RWPE1 (cell line): ENCODE data around the gene MXD1.

Experiments used
- CTCF ChIA-PET: fragments of 350-600 bp; sonication (Branson Sonifier 250); formaldehyde crosslinking; extraction: SDS; loops from one replicate; lab custom pipeline; 2021; lab: Yijun Ruan, JAX
- POLR2A ChIA-PET: fragments of 400-600 bp; formaldehyde crosslinking; extraction: SDS; loops from one replicate; lab custom pipeline; 2020; ENCODE audit warnings: antibody characterized with exemption; ENCODE audit not compliant: low non-redundant PET; lab: Yijun Ruan, JAX
- DNase-seq: peaks from one replicate; pipeline ENCODE4 v3.0.0; 2012; ENCODE audit warnings: low spot score
- H3K27ac ChIP-seq: fragments of 450-650 bp; 2 replicates; pipeline ENCODE4 v1.5.1; 2017
- TF ChIP-seq, protein P1 (sequence below): fragments of 450-650 bp; conservative IDR thresholded peaks from 2 replicates; pipeline ENCODE4 v1.5.1; 2017; ENCODE audit warnings: low read depth, mild to moderate bottlenecking

Gene MXD1

DNA sequence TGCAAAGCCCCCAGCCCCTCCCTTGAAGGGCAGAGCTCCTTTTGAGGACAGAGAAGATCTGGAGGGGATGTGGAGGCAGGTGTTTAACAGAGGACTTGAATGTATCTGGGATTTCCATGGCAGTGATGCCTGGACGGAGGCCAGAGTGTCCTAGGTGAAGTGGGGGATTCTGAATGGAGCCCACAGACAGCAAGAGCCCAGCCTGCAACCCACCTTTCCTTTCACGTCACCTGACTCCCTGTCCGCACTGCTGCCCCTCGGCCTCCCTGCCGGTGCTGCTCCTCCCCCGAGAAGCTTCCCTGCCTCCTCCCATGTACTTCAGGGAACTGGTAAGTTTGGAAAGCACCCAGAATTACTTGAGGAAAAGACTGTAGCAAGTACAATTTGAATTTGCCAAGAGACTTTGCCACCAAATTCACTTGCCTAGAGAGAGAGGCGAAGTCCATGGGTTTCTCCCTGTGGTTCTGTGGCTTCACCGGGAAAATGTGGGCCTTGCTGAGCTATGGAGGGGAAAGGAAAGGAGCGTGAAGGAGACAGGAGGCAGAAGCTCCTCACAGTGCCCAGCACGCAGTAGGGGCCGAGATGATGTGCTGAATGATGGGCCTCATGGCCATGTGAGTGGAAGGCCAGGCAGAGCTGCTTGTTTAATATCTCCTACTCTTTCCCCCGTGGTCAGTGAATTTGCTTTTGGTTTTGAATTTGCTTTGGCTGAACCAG is 60.4 kb downstream of the MXD1 start:
- DNase-seq, result no peak
- POLR2A ChIA-PET, result no interaction called here
- CTCF ChIA-PET, result no interaction called here
- no peak overlapping the region for H3K27ac ChIP-seq
- TF ChIP-seq, protein P1, sequence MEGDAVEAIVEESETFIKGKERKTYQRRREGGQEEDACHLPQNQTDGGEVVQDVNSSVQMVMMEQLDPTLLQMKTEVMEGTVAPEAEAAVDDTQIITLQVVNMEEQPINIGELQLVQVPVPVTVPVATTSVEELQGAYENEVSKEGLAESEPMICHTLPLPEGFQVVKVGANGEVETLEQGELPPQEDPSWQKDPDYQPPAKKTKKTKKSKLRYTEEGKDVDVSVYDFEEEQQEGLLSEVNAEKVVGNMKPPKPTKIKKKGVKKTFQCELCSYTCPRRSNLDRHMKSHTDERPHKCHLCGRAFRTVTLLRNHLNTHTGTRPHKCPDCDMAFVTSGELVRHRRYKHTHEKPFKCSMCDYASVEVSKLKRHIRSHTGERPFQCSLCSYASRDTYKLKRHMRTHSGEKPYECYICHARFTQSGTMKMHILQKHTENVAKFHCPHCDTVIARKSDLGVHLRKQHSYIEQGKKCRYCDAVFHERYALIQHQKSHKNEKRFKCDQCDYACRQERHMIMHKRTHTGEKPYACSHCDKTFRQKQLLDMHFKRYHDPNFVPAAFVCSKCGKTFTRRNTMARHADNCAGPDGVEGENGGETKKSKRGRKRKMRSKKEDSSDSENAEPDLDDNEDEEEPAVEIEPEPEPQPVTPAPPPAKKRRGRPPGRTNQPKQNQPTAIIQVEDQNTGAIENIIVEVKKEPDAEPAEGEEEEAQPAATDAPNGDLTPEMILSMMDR, result no peak

DNA sequence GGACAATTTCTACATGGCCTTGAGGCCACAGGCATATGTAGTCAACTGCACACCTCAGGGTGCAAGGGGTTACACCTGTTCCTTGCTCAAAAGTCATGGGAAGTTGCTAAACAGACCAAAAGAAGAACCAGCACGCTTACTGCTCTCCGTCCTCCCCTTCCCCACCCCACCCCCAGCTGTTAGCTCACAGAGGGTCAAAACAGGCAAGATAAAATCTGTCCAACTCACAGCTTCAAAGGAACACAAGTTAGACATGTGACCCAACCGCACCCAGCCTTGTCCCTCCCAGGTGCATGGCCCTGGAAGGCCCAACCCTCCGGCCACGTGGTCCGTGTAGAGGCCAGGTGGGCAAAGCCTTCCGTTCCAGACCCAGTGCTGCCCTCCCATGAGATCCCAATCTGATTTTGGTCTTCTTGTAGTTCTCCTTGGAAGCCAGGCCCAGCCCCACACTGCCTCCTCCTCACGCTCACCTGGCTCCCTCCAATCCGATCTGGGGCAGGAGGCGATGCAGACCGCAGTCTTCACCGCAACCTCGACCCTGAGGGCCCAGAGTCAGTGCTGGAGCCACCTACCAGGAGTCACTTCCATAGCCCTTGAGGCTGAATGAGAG is 61.0 kb downstream of the MXD1 start:
- DNase-seq, result no peak
- POLR2A ChIA-PET, result no interaction called here
- TF ChIP-seq, protein P1, result no peak
- H3K27ac ChIP-seq, result no peak overlapping the region
- CTCF ChIA-PET, result no interaction called here

DNA sequence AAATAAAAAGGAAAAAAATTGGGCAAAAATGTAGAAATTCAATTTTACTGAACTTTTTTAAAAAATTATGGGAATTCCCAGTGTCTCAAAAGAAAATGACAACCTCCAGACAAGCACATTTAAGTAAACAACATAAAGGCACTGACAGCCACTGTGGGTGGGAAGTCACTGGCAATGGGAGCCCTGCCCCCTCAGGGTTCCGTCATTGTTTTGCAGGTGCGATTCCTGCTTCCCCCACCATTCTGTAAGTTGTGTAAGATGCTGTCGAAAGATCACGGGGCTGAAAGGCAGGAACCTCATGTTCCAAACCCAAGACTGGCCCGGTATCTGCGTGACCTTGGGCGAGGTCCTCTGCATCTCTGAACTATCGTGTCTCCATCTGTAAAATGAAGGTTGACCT is 62.3 kb downstream of the MXD1 start:
- POLR2A ChIA-PET, result no interaction called here
- H3K27ac ChIP-seq, result no peak overlapping the region
- CTCF ChIA-PET, result interaction anchor here (0.7 kb wide), 1 partner anchor 442 kb away, joined by 3 read pairs; no protein-coding TSS in a partner anchor
- no peak for DNase-seq
- TF ChIP-seq, protein P1, result no peak

DNA sequence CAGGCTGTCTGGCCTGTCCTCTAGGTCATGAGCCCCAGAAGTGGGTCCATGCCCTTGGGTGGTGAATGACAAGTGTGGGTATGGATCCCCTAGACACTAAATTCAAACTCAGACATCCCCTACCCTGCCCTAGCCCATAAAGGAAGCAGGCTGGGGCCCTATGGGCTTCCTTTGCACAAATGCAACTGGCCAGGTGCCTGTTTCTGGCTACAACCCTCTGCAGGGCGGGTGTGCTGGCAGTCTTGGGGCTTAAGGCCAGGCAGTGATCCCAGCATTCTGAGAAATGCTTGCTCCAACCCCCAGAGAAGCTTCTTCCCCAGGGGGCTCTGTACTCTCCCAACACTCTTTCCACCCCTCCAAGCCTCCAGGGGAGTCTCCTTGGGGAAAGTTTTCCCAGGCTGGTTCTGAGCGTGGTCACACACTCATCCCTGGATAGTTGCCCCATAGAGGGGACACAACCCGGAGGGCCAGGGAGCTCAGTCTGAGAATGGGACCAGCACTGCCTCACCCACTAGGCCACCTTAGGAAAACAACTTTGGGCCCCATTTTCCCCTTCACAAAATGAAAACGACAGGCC is 63.1 kb downstream of the MXD1 start:
- DNase-seq, result no peak
- no peak overlapping the region for H3K27ac ChIP-seq
- TF ChIP-seq, protein P1, result no peak
- ChIA-PET POLR2A (no interaction called here), CTCF (no interaction called here)

DNA sequence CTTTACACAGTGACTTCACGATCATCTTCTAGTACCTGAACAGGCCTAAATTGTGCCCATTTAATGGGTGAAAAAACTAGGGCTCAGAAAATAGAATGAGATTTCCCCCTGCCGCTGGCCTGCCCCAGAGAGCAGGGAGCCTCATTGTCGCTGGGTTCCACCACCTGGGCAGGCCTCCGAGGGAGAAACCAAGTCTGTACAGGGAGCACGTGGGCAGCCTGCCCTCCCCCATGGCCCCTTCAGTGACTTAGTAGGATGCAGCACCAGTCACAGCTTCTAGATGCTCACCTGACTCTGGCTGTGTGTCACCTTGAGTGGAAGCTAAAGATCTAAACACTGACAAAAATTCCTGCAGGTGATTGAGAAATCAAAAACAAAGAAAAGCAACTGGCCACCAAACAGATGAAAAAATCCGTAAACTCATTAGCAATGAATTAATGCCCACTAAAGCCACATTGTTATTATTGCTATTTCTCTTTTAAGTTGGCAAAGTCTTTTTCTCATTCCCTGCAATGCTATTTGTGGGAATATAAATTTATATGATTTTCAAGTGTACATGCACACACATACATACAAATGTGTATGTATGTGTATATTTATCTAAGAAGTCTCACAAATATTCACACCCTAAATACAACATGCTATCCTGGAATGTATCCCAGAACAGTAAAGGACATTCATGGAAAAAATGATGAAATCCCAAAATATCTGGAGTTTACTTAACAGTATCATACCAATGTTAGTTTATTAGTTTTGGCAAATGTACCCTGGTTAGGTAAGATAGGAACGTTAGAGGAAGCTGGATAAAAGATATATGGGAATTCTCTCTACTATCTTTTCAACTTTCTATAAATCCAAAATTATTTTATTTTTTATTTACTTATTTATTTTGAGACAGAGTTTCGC is 65.2 kb downstream of the MXD1 start:
- POLR2A ChIA-PET, result no interaction called here
- CTCF ChIA-PET, result no interaction called here
- H3K27ac ChIP-seq, result peak overlapping the region; percentile 58; the same call in 1 of the 2 replicates
- DNase-seq, result no peak
- TF ChIP-seq, protein P1, result no peak
